Tibial nerve (tissue), 3 donors: ENCODE data around the gene MDFI.

Experiments
- POLR2A ChIP-seq, 2 donors: fragments of 450-650 bp; IDR thresholded peaks; one replicate each; pipeline ENCODE4 v1.6.1; 2017; ENCODE audit warnings: antibody characterized with exemption in 2 of 2, mild to moderate bottlenecking in 2 of 2, moderate library complexity in 2 of 2
- TF ChIP-seq, protein P1 (sequence below), 5 experiments: fragments of 200-600 bp in 3 of 5; fragments of 450-650 bp in 2 of 5; sonication (generic) in 3 of 5; IDR thresholded peaks; one replicate each; pipeline ENCODE4 v1.5.1; 2016 to 2019; ENCODE audit warnings: antibody characterized with exemption in 5 of 5, mild to moderate bottlenecking in 3 of 5, moderate library complexity in 2 of 5

DNA sequence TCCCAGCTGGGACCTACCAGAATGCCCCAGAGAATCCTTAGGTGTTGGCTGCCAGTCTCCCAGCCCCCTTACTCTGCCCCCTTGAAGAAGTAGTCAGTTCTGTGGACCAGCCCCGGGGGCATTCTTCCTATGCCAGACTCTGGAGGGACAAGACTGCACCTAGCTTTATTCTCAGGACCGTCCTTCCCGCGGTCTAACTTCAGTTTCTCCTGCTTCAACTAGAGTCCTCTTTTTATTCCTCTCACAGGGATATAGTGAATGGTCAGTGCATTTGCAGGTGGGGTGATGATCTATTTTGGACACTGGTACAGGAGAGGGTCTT is 35.9 kb upstream of the MDFI start:
- TF ChIP-seq, protein P1, sequence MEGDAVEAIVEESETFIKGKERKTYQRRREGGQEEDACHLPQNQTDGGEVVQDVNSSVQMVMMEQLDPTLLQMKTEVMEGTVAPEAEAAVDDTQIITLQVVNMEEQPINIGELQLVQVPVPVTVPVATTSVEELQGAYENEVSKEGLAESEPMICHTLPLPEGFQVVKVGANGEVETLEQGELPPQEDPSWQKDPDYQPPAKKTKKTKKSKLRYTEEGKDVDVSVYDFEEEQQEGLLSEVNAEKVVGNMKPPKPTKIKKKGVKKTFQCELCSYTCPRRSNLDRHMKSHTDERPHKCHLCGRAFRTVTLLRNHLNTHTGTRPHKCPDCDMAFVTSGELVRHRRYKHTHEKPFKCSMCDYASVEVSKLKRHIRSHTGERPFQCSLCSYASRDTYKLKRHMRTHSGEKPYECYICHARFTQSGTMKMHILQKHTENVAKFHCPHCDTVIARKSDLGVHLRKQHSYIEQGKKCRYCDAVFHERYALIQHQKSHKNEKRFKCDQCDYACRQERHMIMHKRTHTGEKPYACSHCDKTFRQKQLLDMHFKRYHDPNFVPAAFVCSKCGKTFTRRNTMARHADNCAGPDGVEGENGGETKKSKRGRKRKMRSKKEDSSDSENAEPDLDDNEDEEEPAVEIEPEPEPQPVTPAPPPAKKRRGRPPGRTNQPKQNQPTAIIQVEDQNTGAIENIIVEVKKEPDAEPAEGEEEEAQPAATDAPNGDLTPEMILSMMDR (IDR thresholded peaks at IDR 0.05): no peak
- no peak for TF ChIP-seq POLR2A (IDR thresholded peaks at IDR 0.05)
